ENCODE results near the gene UTF1.

GRCh38 chr10:133198206-133198605 is 31.8 kb upstream of the UTF1 start:
- TF ChIP-seq EZH2 (IDR thresholded peaks at IDR 0.05; ENCODE audit: insufficient read depth, poor library complexity, severe bottlenecking) (no peak), EZH2phosphoT487 (IDR thresholded peaks at IDR 0.05; ENCODE audit: insufficient read depth, low read depth) (no peak)

Measured in GM23248 (cell line).